Measurements from ENCODE around the gene DBNDD1. TPM values are rescaled to one million over a fixed set of nuclear protein-coding genes. Genes with fewer than 3 reads are reported as not detected.

The DBNDD1 gene
- total and polyA plus RNA-seq, 4 donors, result 1.1 to 3.5 (median 3.1) TPM

- ATAC-seq (ENCODE audit: low FRiP score), result no peak
- H3K36me3 ChIP-seq (ENCODE audit: control insufficient read depth in 1 of 2, insufficient read depth in 2 of 2, low read length in 1 of 2), result no peaks in the 10 kb centered on the region
- WGBS, 2 donors, result 94 to 95% methylated on average over 4 of the region's 4 CpGs
- H3K9me3 ChIP-seq (ENCODE audit: control insufficient read depth, low read length), result no peaks in the 10 kb centered on the region
- H3K4me3 ChIP-seq (ENCODE audit: low read length in 2 of 2), result no peak overlapping the region
- H3K27me3 ChIP-seq (ENCODE audit: control insufficient read depth in 1 of 2, insufficient read depth in 2 of 2, low read length in 1 of 2), result no peaks in the 10 kb centered on the region
- no peak for DNase-seq
- no peaks in the 10 kb centered on the region for H3K4me1 ChIP-seq (ENCODE audit: control insufficient read depth in 1 of 2, insufficient read depth in 2 of 2, low read length in 2 of 2)
- intact Hi-C loops (cut with DNase I), result no loop called here
- H3K27ac ChIP-seq (ENCODE audit: low read depth in 1 of 2, low read length in 2 of 2), result no peak overlapping the region
These were observed 25.9 kb downstream of the DBNDD1 start for GRCh38 chr16:89993377-89993776.

- H3K9me3 ChIP-seq (ENCODE audit: control insufficient read depth, low read length), result no peaks in the 10 kb centered on the region
- WGBS, 2 donors, result 85 to 86% methylated on average over 7 of the region's 7 CpGs
- H3K36me3 ChIP-seq (ENCODE audit: control insufficient read depth in 1 of 2, insufficient read depth in 2 of 2, low read length in 1 of 2), result no peaks in the 10 kb centered on the region
- DNase-seq, result no peak
- no peak overlapping the region for H3K4me3 ChIP-seq (ENCODE audit: low read length in 2 of 2)
- no peak for ATAC-seq (ENCODE audit: low FRiP score)
- H3K4me1 ChIP-seq (ENCODE audit: control insufficient read depth in 1 of 2, insufficient read depth in 2 of 2, low read length in 2 of 2), result no peaks in the 10 kb centered on the region
- H3K27me3 ChIP-seq (ENCODE audit: control insufficient read depth in 1 of 2, insufficient read depth in 2 of 2, low read length in 1 of 2), result no peaks in the 10 kb centered on the region
- no peak overlapping the region for H3K27ac ChIP-seq (ENCODE audit: low read depth in 1 of 2, low read length in 2 of 2)
- intact Hi-C loops (cut with DNase I), result no loop called here
These were observed 28.5 kb downstream of the DBNDD1 start for GRCh38 chr16:89990799-89991198.

- H3K36me3 ChIP-seq (ENCODE audit: control insufficient read depth in 1 of 2, insufficient read depth in 2 of 2, low read length in 1 of 2), result peaks cover 0 to 2% of the 10 kb centered on the region in 2 donors
- intact Hi-C loops (cut with DNase I), result no loop called here
- no peak for ATAC-seq (ENCODE audit: low FRiP score)
These were observed 30.3 kb downstream of the DBNDD1 start for GRCh38 chr16:89988951-89989350.

GRCh38 chr16:89987169-89987568, 32.1 kb downstream of the DBNDD1 start:
- Histone ChIP-seq H3K4me3 (ENCODE audit: low read length in 2 of 2) (no peak overlapping the region), H3K27me3 (ENCODE audit: control insufficient read depth in 1 of 2, insufficient read depth in 2 of 2, low read length in 1 of 2) (no peaks in the 10 kb centered on the region), H3K27ac (ENCODE audit: low read depth in 1 of 2, low read length in 2 of 2) (no peak overlapping the region), H3K4me1 (ENCODE audit: control insufficient read depth in 1 of 2, insufficient read depth in 2 of 2, low read length in 2 of 2) (no peaks in the 10 kb centered on the region), H3K36me3 (ENCODE audit: control insufficient read depth in 1 of 2, insufficient read depth in 2 of 2, low read length in 1 of 2) (peaks cover 0 to 7% of the 10 kb centered on the region in 2 donors), H3K9me3 (ENCODE audit: control insufficient read depth, low read length) (no peaks in the 10 kb centered on the region)
- no peak for DNase-seq
- WGBS, 2 donors, result 93 to 95% methylated on average over 7 of the region's 7 CpGs
- no peak for ATAC-seq (ENCODE audit: low FRiP score)
- intact Hi-C loops (cut with DNase I), result no loop called here

More at GRCh38 chr16:89988951-89989350, 30.3 kb downstream of the DBNDD1 start:
- Histone ChIP-seq H3K9me3 (ENCODE audit: control insufficient read depth, low read length) (no peaks in the 10 kb centered on the region), H3K27me3 (ENCODE audit: control insufficient read depth in 1 of 2, insufficient read depth in 2 of 2, low read length in 1 of 2) (no peaks in the 10 kb centered on the region), H3K4me3 (ENCODE audit: low read length in 2 of 2) (no peak overlapping the region), H3K27ac (ENCODE audit: low read depth in 1 of 2, low read length in 2 of 2) (no peak overlapping the region), H3K4me1 (ENCODE audit: control insufficient read depth in 1 of 2, insufficient read depth in 2 of 2, low read length in 2 of 2) (no peaks in the 10 kb centered on the region)
- 88 to 92% methylated on average over 11 of the region's 11 CpGs for WGBS, 2 donors
- no peak for DNase-seq

- Histone ChIP-seq H3K9me3 (ENCODE audit: control insufficient read depth, low read length) (no peaks in the 10 kb centered on the region), H3K27me3 (ENCODE audit: control insufficient read depth in 1 of 2, insufficient read depth in 2 of 2, low read length in 1 of 2) (no peaks in the 10 kb centered on the region), H3K4me3 (ENCODE audit: low read length in 2 of 2) (no peak overlapping the region), H3K36me3 (ENCODE audit: control insufficient read depth in 1 of 2, insufficient read depth in 2 of 2, low read length in 1 of 2) (peaks cover 0 to 7% of the 10 kb centered on the region in 2 donors), H3K4me1 (ENCODE audit: control insufficient read depth in 1 of 2, insufficient read depth in 2 of 2, low read length in 2 of 2) (no peaks in the 10 kb centered on the region), H3K27ac (ENCODE audit: low read depth in 1 of 2, low read length in 2 of 2) (no peak overlapping the region)
- intact Hi-C loops (cut with DNase I), result no loop called here
- DNase-seq (no peak), ATAC-seq (ENCODE audit: low FRiP score) (no peak)
- WGBS, 2 donors, result 96 to 97% methylated on average over 13 of the region's 13 CpGs
These were observed 32.7 kb downstream of the DBNDD1 start for GRCh38 chr16:89986600-89986999.

GRCh38 chr16:89985219-89985618, 34.0 kb downstream of the DBNDD1 start:
- H3K27ac ChIP-seq (ENCODE audit: low read depth in 1 of 2, low read length in 2 of 2), result no peak overlapping the region
- DNase-seq (no peak), ATAC-seq (ENCODE audit: low FRiP score) (no peak)
- H3K4me3 ChIP-seq (ENCODE audit: low read length in 2 of 2), result no peak overlapping the region
- intact Hi-C loops (cut with DNase I), result no loop called here
- no peaks in the 10 kb centered on the region for H3K4me1 ChIP-seq (ENCODE audit: control insufficient read depth in 1 of 2, insufficient read depth in 2 of 2, low read length in 2 of 2)
- no peaks in the 10 kb centered on the region for H3K27me3 ChIP-seq (ENCODE audit: control insufficient read depth in 1 of 2, insufficient read depth in 2 of 2, low read length in 1 of 2)
- 92 to 95% methylated on average over 10 of the region's 10 CpGs for whole genome bisulfite sequencing, 2 donors
- no peaks in the 10 kb centered on the region for H3K9me3 ChIP-seq (ENCODE audit: control insufficient read depth, low read length)
- H3K36me3 ChIP-seq (ENCODE audit: control insufficient read depth in 1 of 2, insufficient read depth in 2 of 2, low read length in 1 of 2), result peaks cover 0 to 7% of the 10 kb centered on the region in 2 donors

GRCh38 chr16:89984216-89984615, 35.0 kb downstream of the DBNDD1 start:
- intact Hi-C loops (cut with DNase I), result no loop called here

GRCh38 chr16:89983536-89983935, 35.7 kb downstream of the DBNDD1 start:
- Histone ChIP-seq H3K27me3 (ENCODE audit: control insufficient read depth in 1 of 2, insufficient read depth in 2 of 2, low read length in 1 of 2) (no peaks in the 10 kb centered on the region), H3K4me3 (ENCODE audit: low read length in 2 of 2) (no peak overlapping the region), H3K4me1 (ENCODE audit: control insufficient read depth in 1 of 2, insufficient read depth in 2 of 2, low read length in 2 of 2) (no peaks in the 10 kb centered on the region), H3K9me3 (ENCODE audit: control insufficient read depth, low read length) (no peaks in the 10 kb centered on the region), H3K36me3 (ENCODE audit: control insufficient read depth in 1 of 2, insufficient read depth in 2 of 2, low read length in 1 of 2) (peaks cover 0 to 8% of the 10 kb centered on the region in 2 donors), H3K27ac (ENCODE audit: low read depth in 1 of 2, low read length in 2 of 2) (no peak overlapping the region)
- ATAC-seq (ENCODE audit: low FRiP score) (no peak), DNase-seq (no peak)
- 92 to 94% methylated on average over 15 of the region's 15 CpGs for WGBS, 2 donors
- intact Hi-C loops (cut with DNase I), result no loop called here

More at GRCh38 chr16:89984216-89984615, 35.0 kb downstream of the DBNDD1 start:
- DNase-seq (no peak), ATAC-seq (ENCODE audit: low FRiP score) (no peak)
- Histone ChIP-seq H3K27ac (ENCODE audit: low read depth in 1 of 2, low read length in 2 of 2) (no peak overlapping the region), H3K27me3 (ENCODE audit: control insufficient read depth in 1 of 2, insufficient read depth in 2 of 2, low read length in 1 of 2) (no peaks in the 10 kb centered on the region), H3K4me1 (ENCODE audit: control insufficient read depth in 1 of 2, insufficient read depth in 2 of 2, low read length in 2 of 2) (no peaks in the 10 kb centered on the region), H3K36me3 (ENCODE audit: control insufficient read depth in 1 of 2, insufficient read depth in 2 of 2, low read length in 1 of 2) (peaks cover 0 to 8% of the 10 kb centered on the region in 2 donors), H3K4me3 (ENCODE audit: low read length in 2 of 2) (no peak overlapping the region), H3K9me3 (ENCODE audit: control insufficient read depth, low read length) (no peaks in the 10 kb centered on the region)
- 91 to 93% methylated on average over 7 of the region's 7 CpGs for WGBS, 2 donors

GRCh38 chr16:89982318-89982717, 36.9 kb downstream of the DBNDD1 start:
- ATAC-seq (ENCODE audit: low FRiP score), result no peak
- H3K27ac ChIP-seq (ENCODE audit: low read depth in 1 of 2, low read length in 2 of 2), result no peak overlapping the region
- peaks cover 0 to 8% of the 10 kb centered on the region in 2 donors for H3K36me3 ChIP-seq (ENCODE audit: control insufficient read depth in 1 of 2, insufficient read depth in 2 of 2, low read length in 1 of 2)
- intact Hi-C loops (cut with DNase I), result no loop called here
- no peaks in the 10 kb centered on the region for H3K4me1 ChIP-seq (ENCODE audit: control insufficient read depth in 1 of 2, insufficient read depth in 2 of 2, low read length in 2 of 2)
- WGBS, 2 donors, result 94% methylated on average over 9 of the region's 9 CpGs
- no peak for DNase-seq
- H3K9me3 ChIP-seq (ENCODE audit: control insufficient read depth, low read length), result no peaks in the 10 kb centered on the region
- H3K27me3 ChIP-seq (ENCODE audit: control insufficient read depth in 1 of 2, insufficient read depth in 2 of 2, low read length in 1 of 2), result no peaks in the 10 kb centered on the region
- no peak overlapping the region for H3K4me3 ChIP-seq (ENCODE audit: low read length in 2 of 2)

Measured in aorta (tissue), 5 donors.